Brain microvascular endothelial cell (primary cell): ENCODE measurements around the gene NR3C1.

Experiments
- DNase-seq: peaks from one replicate; pipeline ENCODE4 v3.0.0-alpha.2; 2020
- H3K27ac ChIP-seq: fragments of 250-450 bp; sonication (Bioruptor Pico); 2 replicates; pipeline ENCODE4 v1.5.1; 2020; ENCODE audit warnings: mild to moderate bottlenecking, moderate library complexity
- H3K27me3 ChIP-seq: fragments of 250-450 bp; sonication (Bioruptor Pico); replicated peaks from 2 replicates; pipeline ENCODE4 v1.5.1; 2020; ENCODE audit warnings: mild to moderate bottlenecking
- H3K36me3 ChIP-seq: fragments of 250-450 bp; sonication (Bioruptor Pico); replicated peaks from 2 replicates; pipeline ENCODE4 v1.5.1; 2020; ENCODE audit warnings: mild to moderate bottlenecking
- H3K4me3 ChIP-seq: 2 replicates; pipeline ENCODE4 v1.5.1; 2011; ENCODE audit warnings: low read depth, mild to moderate bottlenecking, control low read depth, low read length, moderate library complexity
- CTCF ChIP-seq: IDR thresholded peaks from 2 replicates; pipeline ENCODE4 v1.5.1; 2011; ENCODE audit warnings: low read depth, mild to moderate bottlenecking, moderate library complexity, low read length, control low read depth, inconsistent platforms; ENCODE audit errors: missing control alignments
- in situ Hi-C: cut with HindIII; loops from 2 replicates; pipeline ENCODE4 v1.10.0; 2017; ENCODE audit warnings: low sequenced_read_pairs, low pct_ligation_motif_present

NR3C1 gene

GRCh38 chr5:143231973-143232812 lies 171.3 kb downstream of the NR3C1 start:
- no peak for DNase-seq
- in situ Hi-C loops = no loop called here
- Histone ChIP-seq H3K36me3 (no peaks in the 10 kb centered on the region), H3K27ac (no peak overlapping the region), H3K27me3 (no peaks in the 10 kb centered on the region), H3K4me3 (no peak overlapping the region)
- TF ChIP-seq CTCF = no peak

- no peak for DNase-seq
- in situ Hi-C loops = no loop called here
- Histone ChIP-seq H3K36me3 (no peaks in the 10 kb centered on the region), H3K4me3 (no peak overlapping the region), H3K27ac (no peak overlapping the region), H3K27me3 (no peaks in the 10 kb centered on the region)
- no peak for TF ChIP-seq CTCF
Measured at GRCh38 chr5:143231416-143231815, 172.1 kb downstream of the NR3C1 start.

GRCh38 chr5:143230676-143230996 lies 172.8 kb downstream of the NR3C1 start:
- no peaks in the 10 kb centered on the region for H3K27me3 ChIP-seq
- TF ChIP-seq CTCF = no peak
- in situ Hi-C loops = no loop called here
- DNase-seq = no peak
- no peaks in the 10 kb centered on the region for H3K36me3 ChIP-seq
- H3K27ac ChIP-seq = no peak overlapping the region
- no peak overlapping the region for H3K4me3 ChIP-seq

- no peaks in the 10 kb centered on the region for H3K36me3 ChIP-seq
- in situ Hi-C loops = no loop called here
- TF ChIP-seq CTCF = no peak
- no peak for DNase-seq
- no peak overlapping the region for H3K4me3 ChIP-seq
- H3K27me3 ChIP-seq = no peaks in the 10 kb centered on the region
- H3K27ac ChIP-seq = no peak overlapping the region
Measured at GRCh38 chr5:143229896-143230675, 173.4 kb downstream of the NR3C1 start.

- no peaks in the 10 kb centered on the region for H3K27me3 ChIP-seq
- no peaks in the 10 kb centered on the region for H3K36me3 ChIP-seq
- in situ Hi-C loops = no loop called here
- H3K27ac ChIP-seq = no peak overlapping the region
- TF ChIP-seq CTCF = no peak
- no peak for DNase-seq
- no peak overlapping the region for H3K4me3 ChIP-seq
Measured at GRCh38 chr5:143229426-143229895, 174.0 kb downstream of the NR3C1 start.
